TTC549 (cell line): Measurements from ENCODE around the gene MPPE1.

Source experiments
- FAIRE-seq: peaks from 2 replicates; lab custom pipeline; 2012; peaks lifted over from hg19 to GRCh38; lab: Jason Lieb, UNC

The MPPE1 gene

DNA sequence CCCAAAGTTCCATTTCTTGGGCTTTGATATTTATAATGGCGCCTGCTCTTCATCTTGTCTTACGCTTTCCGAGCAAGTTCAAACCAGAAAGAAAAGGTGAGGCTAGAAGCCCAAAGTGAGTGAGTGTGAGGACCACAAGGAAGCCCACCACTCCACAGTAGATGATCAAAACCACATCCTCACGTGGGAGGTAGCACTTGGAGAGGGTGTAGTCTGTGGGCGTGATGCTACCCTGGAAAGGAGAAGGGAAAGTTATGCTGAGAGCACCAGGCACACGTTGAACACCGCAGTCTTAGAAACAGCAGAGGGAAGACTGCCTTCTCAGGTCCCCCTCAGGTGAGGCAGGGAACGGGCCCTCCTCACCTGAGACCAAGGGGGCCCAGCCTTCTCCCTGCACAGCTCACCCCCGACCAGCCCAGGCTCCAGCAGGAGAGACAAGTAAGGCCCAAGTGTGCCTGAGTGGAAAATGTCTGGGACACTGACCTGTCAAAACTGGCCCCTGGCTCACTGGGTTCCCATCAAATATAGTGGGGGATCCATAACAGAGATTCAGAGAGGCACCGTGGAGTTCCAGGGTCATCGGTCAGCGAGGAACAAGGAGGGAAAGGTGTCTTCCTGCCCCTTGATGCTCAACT lies 23.6 kb downstream of the MPPE1 start:
- FAIRE-seq: no peak

DNA sequence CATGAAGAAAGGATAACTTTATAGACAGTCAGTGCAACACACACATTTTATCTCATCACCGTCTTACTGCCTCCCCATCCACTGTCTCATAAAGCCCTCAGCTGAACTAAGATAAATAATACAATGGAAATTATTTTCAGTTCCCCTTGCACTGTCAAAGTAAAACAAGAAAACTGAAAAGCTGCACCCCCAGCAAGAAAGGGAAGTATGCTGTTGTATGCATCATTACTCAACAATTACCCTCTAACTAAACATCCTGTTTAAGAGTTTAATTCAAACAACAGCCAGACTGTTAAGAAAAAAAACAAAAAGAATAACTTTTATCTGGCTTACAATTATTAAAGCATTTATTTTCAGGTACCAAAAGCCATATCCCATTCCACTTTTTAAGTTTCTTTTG lies 25.0 kb downstream of the MPPE1 start:
- FAIRE-seq: no peak

DNA sequence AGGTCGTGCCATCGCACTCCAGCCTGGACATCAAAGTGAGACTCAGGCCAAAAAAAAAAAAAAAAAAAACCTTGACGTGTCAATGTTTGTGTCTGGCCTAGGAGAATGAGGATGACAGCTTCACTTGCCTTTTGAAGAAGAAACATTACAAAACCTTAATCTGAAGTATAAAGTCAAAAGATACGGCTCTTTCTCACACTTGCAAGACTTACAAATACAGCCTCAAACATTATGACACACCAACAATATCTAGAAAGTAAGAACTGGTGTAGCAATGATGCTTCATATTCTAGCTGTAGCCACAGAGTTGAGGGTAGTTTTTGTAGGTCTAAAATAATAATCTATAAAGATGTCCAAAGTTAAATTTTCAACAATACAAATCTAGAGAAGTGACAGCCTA lies 25.5 kb downstream of the MPPE1 start:
- FAIRE-seq: no peak

GRCh38 chr18:11880586-11881304 lies 27.4 kb downstream of the MPPE1 start:
- no peak for FAIRE-seq

- FAIRE-seq: no peak
These were observed 30.5 kb downstream of the MPPE1 start for GRCh38 chr18:11877497-11878135.

DNA sequence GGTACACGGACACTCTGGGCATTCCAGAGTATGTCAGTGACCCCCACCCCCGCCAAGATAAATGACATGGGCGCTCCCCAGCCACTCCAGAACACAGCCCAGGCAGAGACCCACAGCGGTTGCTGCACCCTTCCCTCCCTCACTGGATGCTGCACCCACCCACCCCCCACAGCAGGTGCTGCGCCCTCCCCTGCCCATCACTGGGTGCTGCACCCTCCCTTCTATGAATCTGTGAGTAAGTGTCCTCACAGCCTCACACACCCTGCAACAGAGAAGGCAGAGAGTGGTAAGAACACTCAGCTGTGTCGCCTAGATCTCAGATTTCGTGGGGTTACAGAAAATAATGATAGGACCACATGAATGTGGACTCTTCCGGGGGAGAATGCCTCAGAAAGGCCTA lies 33.4 kb downstream of the MPPE1 start:
- FAIRE-seq: no peak

DNA sequence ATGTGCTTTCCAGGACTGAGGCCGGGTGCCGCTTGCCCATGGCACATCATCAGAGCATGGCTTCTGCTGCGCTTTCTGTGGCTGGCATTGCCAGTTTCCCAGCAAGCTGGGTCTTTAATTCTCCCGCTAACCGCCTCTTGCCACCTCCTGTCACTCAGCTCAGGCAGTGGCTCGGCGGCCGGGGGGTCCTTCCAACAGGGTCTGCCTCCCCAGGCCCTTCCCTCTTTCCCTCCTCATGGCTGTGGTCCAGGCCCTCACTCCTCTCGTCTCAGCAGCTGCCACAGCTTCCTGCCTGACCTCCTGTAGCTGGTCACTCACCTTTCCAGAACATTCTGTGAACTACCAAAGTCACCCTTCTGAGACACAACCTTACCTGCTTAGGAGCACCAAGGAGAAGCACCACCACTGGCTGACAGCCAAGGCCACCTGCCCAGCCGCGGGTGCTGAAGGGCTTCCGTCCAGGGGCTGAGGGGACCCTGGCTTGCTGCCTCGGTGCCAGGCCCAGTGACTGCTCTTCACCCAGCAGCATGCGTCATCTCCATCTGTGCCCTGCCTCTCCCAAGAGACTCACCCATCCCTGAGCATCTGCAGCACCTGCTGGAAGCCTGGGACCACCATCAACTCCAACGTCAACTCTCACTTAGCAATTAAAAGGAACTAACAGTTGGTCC lies 34.3 kb downstream of the MPPE1 start:
- FAIRE-seq: no peak

DNA sequence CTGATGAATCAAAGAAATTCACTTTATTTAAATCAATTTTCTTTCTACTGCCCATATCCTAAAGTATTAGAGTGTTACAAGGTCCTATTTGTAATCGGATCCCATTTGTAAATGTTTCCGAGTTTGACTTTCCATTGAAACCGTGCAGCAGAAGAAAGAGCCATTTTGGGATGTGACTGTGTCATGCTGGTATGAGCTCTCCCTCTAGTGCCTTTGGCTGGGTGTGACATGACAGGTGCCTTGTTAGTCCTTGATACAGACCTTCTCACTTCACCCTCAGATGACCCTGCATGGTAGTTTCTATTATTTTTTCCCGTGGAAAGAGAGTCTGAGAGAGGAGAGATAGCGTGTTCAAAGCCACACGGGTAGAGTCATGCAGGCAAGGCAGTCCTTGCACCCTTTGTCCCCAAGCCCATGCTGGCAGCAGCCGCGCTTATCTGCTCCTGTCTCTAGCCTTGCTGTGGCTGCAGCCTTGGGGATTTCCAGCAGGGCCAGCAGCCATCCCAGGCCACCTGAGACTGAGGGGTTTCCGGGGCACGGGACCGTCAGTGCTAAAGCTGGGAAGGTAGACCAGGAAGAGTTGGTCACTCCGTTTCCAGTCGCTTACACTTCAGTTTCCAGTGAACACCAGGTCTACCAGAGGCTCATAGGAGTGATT lies 35.5 kb downstream of the MPPE1 start:
- no peak for FAIRE-seq

DNA sequence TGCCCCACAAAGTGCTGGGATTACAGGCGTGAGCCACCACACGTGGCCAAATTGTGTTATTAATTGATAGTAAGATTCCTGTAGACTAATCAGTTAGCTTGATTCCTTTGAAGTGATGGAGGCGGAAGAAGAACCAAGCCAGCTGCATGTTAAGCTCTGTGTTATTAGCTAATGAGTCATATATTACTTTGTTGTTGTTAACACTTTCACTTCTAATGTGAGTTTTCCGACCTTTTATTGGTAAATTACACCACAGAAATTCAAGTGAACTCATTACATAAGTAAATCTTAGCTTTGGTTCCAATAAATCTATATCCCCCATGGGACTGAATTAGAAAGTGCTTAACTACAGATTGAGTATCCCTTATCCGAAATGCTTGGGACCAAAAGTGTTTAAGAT lies 36.6 kb downstream of the MPPE1 start:
- no peak for FAIRE-seq

DNA sequence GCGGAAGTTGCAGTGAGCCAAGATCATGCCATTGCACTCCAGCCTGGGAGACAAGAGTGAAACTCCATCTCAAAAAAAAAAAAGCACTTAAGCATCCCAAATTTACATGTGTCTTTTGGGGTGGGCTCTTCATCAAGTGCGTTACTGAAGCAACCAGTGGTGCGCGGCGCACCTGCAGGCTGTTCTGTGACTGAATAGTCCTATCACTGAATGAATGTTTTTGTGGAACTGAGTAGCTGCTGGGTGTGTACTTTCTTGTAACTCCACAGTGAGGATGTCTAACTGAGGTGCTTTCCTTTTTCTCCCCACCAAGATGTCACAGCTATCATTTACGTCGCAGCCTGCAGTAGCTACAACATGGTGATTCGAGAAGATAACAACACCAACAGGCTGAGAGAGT lies 39.9 kb downstream of the MPPE1 start:
- FAIRE-seq: no peak

DNA sequence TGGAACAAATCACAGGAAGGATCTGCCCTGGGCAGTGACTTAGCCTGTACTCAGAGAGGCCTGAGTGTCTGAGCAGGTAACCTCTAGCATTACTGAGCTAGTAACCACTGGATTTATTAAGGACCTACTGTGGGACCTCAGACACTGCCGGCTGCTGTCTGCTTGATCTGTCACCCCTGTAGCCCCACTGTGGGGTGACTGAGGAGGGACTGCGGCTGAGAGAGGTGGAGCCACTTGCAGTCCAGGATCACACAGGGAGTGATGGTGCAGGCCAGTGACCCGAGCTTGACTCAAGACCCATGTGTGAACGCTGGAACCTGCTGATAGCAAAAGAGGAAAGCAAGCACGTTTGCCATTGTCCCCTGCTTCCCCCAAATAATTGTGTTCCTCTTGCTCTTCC lies 41.4 kb downstream of the MPPE1 start:
- FAIRE-seq: no peak

DNA sequence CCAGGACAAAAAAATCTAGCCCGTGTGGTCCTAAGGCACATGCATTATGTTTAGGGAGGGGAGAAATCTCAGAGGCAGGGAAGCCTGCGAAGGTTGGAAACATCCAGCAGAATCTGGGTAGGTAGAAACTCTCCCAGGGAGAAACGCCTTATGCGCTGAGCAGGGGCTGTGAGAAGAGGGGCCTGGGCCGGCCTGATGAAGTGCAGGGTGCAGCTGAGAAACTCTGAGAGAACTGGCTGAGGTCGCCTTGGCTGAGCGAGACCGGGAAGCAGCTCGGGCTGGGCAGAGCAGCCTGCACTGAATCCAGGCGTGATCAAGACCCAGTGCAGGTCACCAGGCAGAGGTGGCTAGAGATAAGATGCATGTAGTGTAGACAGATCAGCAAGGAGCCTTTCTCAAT lies 41.8 kb downstream of the MPPE1 start:
- FAIRE-seq: no peak

DNA sequence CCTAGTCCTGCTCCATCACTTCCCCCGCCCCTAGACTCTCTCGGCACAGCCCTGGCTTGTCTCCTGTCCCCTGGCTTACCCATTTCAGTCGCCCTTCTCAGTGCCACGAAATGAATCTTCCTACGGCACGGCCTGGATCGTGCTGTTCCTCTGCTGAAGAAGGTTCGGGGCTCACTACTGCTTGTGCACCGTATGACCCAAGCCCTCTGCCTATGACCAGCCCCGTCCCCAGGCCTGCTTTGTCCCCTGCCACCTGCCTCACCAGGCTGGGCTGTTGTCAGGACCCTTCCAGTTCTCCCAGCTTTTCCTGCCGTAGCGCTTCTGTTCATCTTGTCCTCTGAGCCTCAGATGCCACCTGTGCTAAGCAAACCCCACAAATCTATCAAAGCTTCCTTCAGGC lies 43.0 kb downstream of the MPPE1 start:
- FAIRE-seq: no peak

DNA sequence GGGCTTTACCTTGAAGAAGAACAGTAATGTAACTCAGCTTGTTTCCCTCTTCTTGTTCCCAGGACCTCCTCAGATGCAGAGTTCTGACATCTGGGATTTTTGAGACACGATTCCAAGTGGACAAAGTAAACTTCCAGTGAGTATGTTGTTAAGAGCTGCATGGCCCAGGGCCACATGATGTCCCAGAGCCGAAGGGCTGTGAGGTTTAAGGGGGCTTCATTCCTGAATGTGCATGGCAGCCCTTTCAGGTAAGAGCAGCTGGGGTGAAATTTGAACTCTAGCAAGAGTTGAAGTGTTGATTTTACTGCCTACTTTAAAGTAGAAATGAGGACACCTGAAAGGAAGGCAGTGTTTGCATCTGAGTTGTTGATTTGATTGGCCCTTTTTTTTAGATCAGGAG lies 43.6 kb downstream of the MPPE1 start:
- FAIRE-seq: no peak

- no peak for FAIRE-seq
These were observed 45.5 kb downstream of the MPPE1 start for GRCh38 chr18:11862468-11863137.

GRCh38 chr18:11861583-11862288 lies 46.4 kb downstream of the MPPE1 start:
- no peak for FAIRE-seq

GRCh38 chr18:11860594-11861450 lies 47.3 kb downstream of the MPPE1 start:
- no peak for FAIRE-seq

GRCh38 chr18:11859903-11860407 lies 48.2 kb downstream of the MPPE1 start:
- FAIRE-seq: no peak

DNA sequence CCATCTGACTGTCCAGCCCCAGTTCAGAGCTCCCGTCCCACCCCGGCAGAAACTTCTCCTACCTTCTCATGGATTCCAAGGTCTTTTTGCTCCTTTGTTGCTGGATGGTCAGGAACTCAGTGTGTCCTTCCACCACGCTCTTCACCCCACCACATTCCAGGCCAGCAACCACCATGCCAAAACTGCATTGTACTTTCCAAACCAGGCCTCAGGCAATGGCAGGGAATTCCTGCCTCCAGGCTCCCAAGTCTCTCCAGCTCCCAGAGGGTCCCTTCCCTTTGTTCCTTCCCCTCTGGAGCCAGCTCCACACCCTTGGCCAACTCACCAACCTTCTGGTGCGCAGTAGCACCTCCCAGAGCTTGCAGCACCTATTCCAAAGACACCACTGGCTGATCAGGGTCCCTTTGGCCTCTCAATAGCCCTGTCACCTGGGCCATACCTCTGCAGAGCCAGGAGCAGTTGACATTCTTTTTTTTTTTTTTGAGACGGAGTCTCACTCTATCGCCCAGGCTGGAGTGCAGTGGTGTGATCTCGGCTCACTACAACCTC lies 48.8 kb downstream of the MPPE1 start:
- FAIRE-seq: no peak
